GM21528 (cell line): ENCODE results near the gene PEPD.

Experiments used
- ATAC-seq: cut with Tn5 transposase; IDR thresholded peaks from one replicate; pipeline ENCODE4 v1.9.1; 2021; ENCODE audit warnings: mild to moderate bottlenecking, moderate library complexity; ENCODE audit not compliant: unreplicated experiment, low FRiP score

PEPD gene

DNA sequence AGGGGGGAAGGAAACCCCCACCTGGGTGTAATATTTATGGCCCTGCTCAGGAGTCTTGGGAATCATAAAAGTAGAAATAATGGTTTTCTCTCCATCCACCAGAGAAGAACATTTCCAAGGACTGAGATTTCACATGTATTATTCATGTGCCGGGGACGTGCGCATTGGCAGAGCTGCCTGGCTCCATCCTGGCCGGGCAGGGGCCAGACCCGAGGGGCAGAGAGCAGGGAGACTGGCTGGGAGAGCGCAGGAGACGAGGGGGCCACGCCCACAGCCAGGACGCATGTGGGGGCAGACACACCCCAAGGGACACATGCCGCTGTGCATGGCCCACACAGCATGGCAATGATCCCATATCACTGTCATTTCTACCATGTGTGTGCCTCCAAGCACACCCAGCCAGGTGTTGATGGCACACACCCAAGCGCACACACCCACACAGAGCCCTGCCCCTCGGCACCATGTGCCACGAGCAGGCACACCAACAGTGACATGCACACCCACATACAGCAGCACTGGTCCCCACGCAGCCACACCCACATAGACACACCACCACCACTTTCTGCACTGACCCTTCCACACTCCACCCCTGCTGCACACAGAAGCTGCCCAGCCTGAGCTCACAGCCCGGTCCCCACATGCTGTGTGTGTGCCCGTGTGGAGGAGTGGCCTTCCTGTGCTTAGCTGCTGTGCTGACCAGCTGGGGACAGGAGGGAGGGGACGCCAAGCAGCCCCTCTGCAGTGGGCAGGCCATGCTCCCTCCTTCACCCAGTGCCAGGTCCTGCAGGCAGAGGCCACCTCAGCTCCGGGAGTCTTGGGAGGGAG lies 108.8 kb downstream of the PEPD start:
- no peak for ATAC-seq

GRCh38 chr19:33411621-33412180 lies 109.9 kb downstream of the PEPD start:
- no peak for ATAC-seq

DNA sequence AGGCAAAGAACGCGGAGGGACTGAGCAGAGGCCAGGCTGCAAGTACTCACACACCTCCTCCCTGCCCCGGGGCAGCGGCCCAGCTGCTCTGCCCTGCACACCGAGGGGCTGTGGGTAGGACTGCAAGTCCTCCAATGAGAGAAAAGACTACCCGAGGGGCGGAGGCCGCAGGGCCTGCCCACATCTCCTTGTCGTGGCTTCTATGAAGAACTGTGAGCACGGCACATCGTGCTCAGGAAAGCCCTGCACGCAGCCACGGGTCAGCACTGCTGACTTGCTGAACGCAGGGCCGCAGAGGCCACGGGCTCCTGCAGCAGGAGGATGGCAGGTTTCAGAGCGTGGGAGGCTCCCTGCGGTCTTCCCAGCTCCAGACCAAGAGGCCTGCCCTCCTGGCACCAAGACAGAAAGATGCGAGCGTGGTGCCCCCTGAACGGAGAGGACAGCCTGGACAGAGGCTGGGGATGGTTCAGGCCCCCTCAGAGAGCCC lies 110.6 kb downstream of the PEPD start:
- ATAC-seq = no peak

- no peak for ATAC-seq
These were observed 111.5 kb downstream of the PEPD start for GRCh38 chr19:33409906-33410685.

GRCh38 chr19:33408538-33409434 lies 112.8 kb downstream of the PEPD start:
- ATAC-seq = no peak

DNA sequence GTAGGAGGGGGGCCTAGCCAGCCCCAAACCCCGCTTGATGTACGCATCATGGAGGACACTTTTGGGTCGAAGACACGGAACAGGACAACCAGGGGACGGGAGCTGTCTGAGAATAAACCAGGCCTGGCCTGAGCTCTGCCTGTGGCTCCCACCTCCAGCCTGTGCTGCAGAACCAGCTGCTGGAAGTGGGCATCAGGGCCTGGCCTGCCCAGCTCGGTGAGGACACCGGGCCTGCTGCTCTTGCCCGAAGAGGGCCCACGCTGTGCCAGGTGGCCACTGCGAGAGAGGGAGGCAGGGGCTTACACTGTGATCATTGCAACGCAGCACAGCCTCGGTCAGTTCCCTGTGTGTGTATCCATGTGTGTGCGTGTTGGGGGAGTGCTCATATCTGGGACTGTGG lies 113.5 kb downstream of the PEPD start:
- no peak for ATAC-seq

DNA sequence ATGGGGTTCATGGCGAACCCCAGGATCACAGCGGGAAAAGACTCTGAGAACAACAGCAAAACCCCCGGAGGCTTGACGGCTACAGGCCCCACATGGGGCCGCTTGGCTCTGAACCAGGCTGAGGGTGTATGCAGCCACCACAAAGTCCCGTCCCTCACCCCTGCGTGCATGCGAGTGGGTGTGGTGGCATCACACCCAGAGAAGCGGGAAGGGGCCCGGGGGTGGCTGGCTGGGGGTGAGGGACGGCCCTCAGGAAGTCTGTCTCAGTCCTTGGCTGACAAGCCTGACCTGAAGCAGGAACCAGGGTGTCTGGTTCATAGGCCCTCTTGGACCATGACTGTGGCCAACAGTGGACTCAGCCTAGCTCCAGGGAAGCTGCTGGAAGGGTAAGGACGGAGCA lies 113.9 kb downstream of the PEPD start:
- ATAC-seq = no peak

- ATAC-seq = no peak
These were observed 114.4 kb downstream of the PEPD start for GRCh38 chr19:33407140-33407551.

DNA sequence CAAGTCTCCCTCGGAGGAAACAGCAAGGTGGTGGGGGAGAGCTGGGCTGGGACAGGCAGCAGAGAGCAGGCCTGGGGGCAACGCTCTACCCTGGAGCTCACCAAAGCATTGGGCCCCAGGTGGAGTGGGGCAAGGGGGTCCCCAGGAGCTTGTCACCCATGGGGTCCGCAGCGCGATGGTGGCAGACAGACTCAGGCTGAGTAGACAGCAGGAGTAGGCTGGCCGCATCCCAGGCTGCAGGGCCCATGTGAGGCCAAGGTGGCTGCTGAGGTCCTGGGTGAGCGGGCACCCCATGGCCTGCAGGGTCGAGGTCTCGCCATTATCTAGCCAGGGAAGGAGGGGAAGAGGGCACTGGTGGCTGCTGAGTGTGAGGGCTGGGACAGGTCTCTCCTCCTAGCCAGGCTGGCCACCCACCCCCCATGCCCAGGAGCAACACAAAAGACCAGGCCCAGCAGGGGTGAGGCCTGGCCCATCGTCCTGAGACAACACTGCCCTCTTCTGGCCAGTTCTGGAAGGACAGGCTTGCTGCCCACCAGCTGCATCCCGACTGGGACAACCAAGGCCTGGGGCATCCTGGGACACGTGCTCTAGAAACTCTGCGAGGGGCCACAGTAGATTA lies 115.0 kb downstream of the PEPD start:
- ATAC-seq = no peak

DNA sequence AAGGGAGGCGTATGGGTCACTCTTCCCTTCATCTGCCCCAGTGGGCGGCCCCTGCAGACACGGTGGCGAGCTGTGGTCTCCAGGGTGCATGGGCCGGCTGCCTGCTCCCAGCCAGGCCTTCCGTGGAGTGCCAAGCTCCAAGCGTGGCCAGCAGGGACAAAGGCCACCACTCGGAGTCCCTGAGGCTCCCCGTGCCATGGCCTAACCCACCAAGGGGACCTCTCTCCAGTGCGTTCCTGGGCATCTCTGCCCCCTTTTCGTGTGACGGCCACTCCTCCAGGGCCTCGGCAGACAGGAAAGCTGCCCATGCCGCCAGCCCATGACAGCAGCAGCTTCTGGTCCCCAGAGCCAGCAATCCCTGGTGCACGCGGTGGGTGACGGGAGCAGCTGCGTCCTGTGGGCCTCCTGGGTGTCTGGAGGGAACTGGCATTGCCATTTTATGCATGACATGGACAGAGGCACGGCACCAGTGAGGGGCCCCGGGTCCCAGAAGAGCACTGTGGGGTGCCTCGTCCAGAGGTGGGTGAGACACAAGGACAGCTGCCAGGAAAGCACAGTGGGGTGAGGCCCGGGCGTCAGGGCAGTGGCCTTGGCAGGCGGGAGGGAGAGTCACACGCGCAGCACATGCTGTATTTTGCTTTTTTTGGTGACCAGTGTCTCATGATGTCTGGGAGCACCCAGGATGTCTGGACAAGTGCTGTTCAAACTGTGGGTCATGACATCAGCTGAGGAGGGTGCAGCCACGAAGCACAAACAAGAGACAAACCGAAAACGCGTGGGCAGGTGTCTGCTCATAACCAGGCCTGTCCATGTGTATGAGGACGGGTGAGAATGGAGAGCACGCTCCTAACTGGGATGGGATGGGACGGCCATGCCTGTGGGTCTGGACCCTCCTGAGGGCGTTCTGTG lies 115.8 kb downstream of the PEPD start:
- ATAC-seq = no peak

- no peak for ATAC-seq
These were observed 116.4 kb downstream of the PEPD start for GRCh38 chr19:33405254-33405552.

DNA sequence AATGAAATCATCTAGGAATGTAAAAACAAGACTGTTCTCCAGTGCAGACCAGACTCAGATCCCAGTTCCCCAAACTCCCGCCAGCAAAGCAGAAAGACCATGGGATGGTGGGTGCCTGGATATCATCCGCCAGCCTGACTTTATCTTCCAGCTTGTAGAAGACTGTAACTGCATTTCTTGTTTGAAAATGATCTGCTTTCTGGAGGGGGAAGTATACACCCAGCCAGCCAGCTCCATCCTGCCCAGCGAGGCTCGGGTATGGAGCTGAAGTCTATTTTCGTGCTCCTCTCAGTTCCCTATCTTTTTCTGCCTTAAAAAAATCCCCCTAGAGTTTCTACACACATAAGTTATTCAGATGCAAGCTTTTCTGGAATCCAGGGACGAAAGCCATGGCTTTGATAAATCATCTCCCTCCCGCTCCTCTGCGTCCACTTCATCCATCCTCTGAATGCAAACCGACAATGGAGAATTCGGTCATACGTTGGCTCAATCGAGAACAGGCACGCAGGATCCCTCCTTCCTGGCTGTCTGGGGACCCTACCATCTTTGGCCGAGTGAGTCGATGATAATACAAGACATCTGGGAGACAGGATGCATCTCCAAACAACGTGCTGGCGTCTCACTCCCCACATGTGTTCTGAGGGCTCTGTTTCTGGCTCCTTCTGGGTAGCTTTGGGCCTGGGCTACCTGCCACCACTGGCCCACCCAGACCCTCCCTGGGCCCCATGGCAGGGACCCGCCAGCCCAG lies 116.9 kb downstream of the PEPD start:
- ATAC-seq = no peak

- no peak for ATAC-seq
These were observed 117.7 kb downstream of the PEPD start for GRCh38 chr19:33403973-33404304.

DNA sequence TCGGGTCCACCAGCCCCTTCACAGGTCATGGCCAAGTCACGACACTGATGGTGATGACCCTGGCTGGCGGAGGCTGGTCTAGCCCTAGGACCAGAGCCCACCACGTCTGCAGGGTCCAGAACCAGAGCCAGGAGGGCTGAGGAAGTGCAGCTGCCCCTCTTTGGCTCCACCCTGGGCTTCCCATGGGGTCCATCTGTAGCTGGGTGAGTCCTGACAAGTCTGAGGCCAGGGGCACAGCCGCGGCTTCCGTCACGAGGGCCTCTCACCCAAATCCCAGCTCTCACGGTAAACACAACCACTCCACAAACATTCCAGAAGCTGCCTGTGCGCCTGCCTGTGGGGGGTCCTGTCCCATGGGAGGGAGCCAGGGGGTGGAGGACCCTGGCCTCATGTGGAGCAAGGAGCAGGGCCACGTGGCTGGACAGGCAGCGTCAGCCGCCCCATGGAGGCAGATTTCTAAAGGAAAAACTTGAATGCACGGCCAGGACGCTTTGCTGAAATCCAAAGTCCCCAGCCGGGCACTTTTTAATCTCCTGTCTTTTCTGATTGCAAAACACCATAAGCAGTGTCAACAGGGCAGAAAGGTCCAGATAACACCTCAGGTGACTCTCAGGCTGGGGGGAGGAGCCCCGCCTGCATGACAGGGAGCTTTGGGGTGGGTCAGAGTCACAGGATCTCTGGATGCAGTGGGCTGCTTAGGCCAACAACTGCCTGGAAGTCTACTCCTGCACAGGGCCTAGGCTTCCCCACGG lies 118.2 kb downstream of the PEPD start:
- no peak for ATAC-seq

DNA sequence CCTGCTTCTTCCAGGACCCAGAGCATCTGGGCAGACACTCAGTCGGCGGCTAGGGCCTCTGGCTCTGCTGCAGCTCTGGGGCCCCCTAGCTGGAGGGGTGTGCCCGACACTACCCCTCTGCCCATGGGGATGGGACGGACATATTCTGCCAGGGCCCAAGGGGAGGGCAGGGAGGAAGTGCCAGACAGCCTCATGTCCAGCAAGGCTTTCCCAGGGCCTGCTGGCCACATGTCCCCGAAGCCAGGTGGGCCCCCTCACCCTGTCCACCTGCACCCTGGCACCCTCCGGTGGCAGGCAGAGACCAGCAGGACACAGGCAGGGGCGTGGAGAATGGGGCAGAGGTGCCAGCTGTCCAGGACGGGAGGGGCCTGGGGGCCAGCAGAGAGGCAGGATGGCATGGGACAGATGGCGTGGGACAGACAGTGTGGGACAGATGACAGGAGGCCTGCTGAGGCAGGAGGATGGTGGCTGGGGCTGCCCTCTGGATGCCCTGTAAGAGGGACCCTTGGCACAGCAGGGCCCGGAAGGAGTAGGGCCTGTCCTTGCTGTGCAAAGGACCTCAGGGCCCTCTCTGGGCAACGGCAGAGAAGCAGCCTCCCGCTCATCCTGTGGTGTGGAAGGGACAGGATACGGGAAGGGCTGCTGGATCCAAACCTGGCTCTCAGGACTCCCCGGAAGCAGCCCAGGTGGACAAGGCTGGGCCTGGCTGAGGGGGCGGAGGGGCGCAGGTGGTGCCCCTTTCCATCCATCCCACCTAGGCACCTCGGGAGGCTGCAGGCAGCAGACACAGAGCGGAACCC lies 119.0 kb downstream of the PEPD start:
- ATAC-seq = no peak

DNA sequence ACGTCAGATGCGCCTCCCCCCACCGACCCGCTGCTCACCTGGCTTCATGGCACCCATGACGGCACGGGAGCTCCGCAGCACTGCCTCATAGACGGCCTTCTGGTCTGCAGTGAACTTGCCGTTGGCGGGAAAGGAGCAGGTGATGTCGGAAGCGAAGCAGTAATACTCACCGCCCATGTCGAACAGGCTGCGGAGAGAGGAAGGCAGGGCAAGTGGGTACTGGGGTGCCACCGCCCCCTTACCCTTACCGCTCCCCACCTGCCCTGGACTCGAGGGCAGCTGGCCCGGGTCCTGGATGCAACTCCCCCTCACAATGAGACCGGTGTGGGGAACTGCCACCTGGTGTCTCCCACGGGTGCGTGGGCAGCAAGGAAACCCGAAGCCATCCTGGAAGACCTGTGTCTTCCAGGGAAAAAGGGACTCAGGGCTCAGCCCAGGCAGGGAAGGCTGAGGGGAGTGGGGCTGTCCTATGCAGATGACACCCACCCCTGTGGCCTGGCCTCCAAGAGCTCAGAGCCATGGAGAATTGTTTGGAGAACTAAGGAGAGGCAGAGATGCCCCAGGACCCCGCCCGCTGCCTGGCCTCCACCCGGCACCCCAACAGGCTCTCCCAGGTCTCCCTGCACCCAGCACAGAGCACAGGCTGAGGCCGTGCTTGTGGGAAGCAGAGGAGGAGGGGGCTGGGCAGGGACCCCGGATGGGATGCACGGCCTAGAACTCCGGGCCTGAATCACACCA lies 119.7 kb downstream of the PEPD start:
- no peak for ATAC-seq
